ENCODE data around the gene IL17RD.

- TF ChIP-seq, protein P1, sequence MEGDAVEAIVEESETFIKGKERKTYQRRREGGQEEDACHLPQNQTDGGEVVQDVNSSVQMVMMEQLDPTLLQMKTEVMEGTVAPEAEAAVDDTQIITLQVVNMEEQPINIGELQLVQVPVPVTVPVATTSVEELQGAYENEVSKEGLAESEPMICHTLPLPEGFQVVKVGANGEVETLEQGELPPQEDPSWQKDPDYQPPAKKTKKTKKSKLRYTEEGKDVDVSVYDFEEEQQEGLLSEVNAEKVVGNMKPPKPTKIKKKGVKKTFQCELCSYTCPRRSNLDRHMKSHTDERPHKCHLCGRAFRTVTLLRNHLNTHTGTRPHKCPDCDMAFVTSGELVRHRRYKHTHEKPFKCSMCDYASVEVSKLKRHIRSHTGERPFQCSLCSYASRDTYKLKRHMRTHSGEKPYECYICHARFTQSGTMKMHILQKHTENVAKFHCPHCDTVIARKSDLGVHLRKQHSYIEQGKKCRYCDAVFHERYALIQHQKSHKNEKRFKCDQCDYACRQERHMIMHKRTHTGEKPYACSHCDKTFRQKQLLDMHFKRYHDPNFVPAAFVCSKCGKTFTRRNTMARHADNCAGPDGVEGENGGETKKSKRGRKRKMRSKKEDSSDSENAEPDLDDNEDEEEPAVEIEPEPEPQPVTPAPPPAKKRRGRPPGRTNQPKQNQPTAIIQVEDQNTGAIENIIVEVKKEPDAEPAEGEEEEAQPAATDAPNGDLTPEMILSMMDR (conservative IDR thresholded peaks at IDR 0.05; ENCODE audit: low read depth in 2 of 2): no peak
- TF ChIP-seq ETS1 (IDR thresholded peaks at IDR 0.05) (no peak), EZH2 (IDR thresholded peaks at IDR 0.05; ENCODE audit: low read depth, unreplicated experiment) (no peak), CREB1 (CRISPR knock-in tag; IDR thresholded peaks at IDR 0.05; ENCODE audit: low read depth) (no peak), EZH2phosphoT487 (IDR thresholded peaks at IDR 0.05; ENCODE audit: unreplicated experiment) (no peak), POLR2AphosphoS5 (IDR thresholded peaks at IDR 0.05; ENCODE audit: low read depth) (no peak), ZNF331 (CRISPR knock-in tag; IDR thresholded peaks at IDR 0.05; ENCODE audit: low read depth) (no peak), JUNB (IDR thresholded peaks at IDR 0.05; ENCODE audit: unreplicated experiment) (no peak), NANOG (IDR thresholded peaks at IDR 0.05; ENCODE audit: borderline replicate concordance) (no peak), STAT1 (IDR thresholded peaks at IDR 0.05; ENCODE audit: unreplicated experiment) (no peak)
- TF ChIP-seq, protein P2, sequence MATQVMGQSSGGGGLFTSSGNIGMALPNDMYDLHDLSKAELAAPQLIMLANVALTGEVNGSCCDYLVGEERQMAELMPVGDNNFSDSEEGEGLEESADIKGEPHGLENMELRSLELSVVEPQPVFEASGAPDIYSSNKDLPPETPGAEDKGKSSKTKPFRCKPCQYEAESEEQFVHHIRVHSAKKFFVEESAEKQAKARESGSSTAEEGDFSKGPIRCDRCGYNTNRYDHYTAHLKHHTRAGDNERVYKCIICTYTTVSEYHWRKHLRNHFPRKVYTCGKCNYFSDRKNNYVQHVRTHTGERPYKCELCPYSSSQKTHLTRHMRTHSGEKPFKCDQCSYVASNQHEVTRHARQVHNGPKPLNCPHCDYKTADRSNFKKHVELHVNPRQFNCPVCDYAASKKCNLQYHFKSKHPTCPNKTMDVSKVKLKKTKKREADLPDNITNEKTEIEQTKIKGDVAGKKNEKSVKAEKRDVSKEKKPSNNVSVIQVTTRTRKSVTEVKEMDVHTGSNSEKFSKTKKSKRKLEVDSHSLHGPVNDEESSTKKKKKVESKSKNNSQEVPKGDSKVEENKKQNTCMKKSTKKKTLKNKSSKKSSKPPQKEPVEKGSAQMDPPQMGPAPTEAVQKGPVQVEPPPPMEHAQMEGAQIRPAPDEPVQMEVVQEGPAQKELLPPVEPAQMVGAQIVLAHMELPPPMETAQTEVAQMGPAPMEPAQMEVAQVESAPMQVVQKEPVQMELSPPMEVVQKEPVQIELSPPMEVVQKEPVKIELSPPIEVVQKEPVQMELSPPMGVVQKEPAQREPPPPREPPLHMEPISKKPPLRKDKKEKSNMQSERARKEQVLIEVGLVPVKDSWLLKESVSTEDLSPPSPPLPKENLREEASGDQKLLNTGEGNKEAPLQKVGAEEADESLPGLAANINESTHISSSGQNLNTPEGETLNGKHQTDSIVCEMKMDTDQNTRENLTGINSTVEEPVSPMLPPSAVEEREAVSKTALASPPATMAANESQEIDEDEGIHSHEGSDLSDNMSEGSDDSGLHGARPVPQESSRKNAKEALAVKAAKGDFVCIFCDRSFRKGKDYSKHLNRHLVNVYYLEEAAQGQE (IDR thresholded peaks at IDR 0.05; ENCODE audit: unreplicated experiment): no peak
- TF ChIP-seq, protein P3, sequence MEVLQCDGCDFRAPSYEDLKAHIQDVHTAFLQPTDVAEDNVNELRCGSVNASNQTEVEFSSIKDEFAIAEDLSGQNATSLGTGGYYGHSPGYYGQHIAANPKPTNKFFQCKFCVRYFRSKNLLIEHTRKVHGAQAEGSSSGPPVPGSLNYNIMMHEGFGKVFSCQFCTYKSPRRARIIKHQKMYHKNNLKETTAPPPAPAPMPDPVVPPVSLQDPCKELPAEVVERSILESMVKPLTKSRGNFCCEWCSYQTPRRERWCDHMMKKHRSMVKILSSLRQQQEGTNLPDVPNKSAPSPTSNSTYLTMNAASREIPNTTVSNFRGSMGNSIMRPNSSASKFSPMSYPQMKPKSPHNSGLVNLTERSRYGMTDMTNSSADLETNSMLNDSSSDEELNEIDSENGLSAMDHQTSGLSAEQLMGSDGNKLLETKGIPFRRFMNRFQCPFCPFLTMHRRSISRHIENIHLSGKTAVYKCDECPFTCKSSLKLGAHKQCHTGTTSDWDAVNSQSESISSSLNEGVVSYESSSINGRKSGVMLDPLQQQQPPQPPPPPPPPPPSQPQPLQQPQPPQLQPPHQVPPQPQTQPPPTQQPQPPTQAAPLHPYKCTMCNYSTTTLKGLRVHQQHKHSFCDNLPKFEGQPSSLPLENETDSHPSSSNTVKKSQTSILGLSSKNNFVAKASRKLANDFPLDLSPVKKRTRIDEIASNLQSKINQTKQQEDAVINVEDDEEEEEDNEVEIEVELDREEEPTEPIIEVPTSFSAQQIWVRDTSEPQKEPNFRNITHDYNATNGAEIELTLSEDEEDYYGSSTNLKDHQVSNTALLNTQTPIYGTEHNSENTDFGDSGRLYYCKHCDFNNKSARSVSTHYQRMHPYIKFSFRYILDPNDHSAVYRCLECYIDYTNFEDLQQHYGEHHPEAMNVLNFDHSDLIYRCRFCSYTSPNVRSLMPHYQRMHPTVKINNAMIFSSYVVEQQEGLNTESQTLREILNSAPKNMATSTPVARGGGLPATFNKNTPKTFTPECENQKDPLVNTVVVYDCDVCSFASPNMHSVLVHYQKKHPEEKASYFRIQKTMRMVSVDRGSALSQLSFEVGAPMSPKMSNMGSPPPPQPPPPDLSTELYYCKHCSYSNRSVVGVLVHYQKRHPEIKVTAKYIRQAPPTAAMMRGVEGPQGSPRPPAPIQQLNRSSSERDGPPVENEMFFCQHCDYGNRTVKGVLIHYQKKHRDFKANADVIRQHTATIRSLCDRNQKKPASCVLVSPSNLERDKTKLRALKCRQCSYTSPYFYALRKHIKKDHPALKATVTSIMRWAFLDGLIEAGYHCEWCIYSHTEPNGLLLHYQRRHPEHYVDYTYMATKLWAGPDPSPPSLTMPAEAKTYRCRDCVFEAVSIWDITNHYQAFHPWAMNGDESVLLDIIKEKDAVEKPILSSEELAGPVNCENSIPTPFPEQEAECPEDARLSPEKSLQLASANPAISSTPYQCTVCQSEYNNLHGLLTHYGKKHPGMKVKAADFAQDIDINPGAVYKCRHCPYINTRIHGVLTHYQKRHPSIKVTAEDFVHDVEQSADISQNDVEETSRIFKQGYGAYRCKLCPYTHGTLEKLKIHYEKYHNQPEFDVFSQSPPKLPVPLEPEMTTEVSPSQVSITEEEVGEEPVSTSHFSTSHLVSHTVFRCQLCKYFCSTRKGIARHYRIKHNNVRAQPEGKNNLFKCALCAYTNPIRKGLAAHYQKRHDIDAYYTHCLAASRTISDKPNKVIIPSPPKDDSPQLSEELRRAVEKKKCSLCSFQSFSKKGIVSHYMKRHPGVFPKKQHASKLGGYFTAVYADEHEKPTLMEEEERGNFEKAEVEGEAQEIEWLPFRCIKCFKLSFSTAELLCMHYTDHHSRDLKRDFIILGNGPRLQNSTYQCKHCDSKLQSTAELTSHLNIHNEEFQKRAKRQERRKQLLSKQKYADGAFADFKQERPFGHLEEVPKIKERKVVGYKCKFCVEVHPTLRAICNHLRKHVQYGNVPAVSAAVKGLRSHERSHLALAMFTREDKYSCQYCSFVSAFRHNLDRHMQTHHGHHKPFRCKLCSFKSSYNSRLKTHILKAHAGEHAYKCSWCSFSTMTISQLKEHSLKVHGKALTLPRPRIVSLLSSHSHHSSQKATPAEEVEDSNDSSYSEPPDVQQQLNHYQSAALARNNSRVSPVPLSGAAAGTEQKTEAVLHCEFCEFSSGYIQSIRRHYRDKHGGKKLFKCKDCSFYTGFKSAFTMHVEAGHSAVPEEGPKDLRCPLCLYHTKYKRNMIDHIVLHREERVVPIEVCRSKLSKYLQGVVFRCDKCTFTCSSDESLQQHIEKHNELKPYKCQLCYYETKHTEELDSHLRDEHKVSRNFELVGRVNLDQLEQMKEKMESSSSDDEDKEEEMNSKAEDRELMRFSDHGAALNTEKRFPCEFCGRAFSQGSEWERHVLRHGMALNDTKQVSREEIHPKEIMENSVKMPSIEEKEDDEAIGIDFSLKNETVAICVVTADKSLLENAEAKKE (CRISPR knock-in tag; IDR thresholded peaks at IDR 0.05): no peak
These were observed 102.1 kb downstream of the IL17RD start for GRCh38 chr3:57063032-57063431.
